Stimulated activated CD8-positive, alpha-beta memory T cell treated with anti-CD3 and anti-CD28 coated beads, Interleukin-4, amount 100 ng/mL, for 1 hour (primary cell): ENCODE data around the gene CCDC34.

Experiments
- DNase-seq, 2 donors: peaks; one replicate each; pipeline ENCODE4 v3.0.0-alpha.2; 2020; ENCODE audit warnings: low read depth in 2 of 2, low spot score in 1 of 2

Gene CCDC34

GRCh38 chr11:27392278-27393114 lies 29.5 kb upstream of the CCDC34 start:
- no peak for DNase-seq

DNA sequence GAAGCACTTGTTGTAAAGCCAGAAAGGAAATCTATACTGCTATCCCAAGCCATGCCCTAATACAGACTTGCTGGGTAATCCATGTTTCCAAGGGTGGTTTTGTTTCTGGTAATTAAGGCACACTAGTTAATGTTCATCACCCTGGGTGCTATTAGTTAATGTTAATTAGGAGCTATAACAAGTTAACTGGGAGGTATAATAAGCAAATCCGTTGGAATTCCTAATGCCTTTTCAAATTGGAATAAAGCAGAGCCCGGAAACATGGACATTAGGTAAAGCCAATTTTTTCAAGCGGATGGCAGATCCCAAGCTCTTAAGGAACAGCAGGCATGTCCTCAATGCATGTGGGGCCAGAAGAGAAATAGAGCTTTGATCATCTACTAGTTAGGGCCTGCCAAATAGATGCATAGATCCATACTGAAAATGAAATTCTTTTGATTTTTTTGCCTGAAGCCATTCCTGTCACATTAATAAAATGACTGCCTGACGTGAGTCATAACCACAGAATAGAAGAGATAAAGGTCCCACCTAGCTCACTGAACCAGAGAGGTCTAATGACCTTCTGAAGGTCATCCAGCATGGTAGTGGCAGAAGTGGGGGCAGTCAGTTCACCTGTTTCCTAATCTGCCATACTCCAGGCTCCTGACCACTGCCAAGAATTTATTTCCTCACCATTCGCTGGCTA lies 28.5 kb upstream of the CCDC34 start:
- DNase-seq: no peak

GRCh38 chr11:27390318-27391295 lies 27.6 kb upstream of the CCDC34 start:
- DNase-seq: no peak

DNA sequence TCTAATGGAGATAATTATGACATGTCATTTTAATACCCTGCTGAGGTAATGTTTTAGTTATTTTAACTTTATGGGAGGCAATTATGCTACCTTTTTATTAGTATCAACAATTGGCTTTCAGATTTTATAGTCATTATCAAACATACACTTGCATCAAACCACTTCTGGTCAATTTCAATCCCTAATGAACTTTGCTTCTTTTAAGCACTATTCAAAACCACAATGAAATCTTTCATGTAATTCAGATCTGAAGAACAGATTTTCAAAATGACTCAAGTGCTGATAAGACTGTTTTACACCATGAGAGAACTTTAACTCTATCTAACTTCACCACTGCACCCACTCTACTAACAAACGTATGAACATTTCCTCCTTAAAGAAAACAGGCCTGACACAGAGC lies 25.9 kb upstream of the CCDC34 start:
- DNase-seq: no peak

GRCh38 chr11:27388001-27388400 lies 25.0 kb upstream of the CCDC34 start:
- DNase-seq: no peak

DNA sequence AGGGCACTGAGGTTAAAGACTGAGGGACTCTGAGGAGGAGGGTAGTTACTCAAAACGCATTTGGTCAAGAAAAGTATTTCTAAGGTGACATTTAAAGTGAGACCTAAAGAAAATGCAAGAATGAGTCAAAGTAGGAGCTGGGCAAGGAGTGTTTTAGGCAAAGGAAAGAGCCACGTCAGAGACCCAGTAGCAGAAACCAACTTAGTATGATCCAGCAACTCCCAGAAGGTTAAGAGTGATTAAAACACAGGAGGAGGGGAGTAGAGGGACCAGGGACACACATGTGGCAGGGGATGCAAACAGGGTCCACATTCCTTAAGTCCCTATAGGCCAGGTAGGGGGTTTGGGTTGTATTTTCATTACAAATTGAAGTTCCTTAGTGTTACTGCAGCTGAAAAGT lies 24.3 kb upstream of the CCDC34 start:
- no peak for DNase-seq

DNA sequence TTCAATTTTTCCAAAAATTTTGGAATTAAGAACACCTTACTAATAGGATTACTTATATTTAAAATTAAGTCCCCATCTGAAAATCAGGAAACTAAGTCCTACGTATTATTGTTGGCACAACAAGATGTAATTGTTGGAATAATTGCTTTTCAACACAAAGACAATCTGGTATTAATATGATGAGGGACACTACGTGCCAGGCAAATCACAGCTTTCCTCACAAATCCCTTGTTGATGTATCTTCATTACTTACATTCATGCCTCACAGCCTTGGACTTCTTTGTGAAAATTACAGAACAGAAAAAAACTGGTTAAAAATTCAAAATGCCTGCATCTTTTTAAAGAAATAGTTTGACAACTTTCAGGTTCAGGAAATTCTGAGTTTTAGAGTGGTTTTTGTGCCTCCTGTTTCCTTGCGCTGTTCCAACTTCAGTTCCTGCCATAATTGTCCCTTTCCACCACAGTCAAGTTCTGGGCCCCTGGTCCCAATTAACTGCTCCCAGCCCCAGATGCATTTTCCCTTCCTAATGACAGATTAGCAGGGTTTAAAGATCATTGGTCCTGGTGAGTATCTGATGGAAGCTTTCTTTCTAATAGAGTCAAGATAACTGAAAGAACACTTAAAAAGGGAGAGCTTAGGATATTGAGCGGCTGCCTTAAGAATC lies 23.3 kb upstream of the CCDC34 start:
- no peak for DNase-seq

DNA sequence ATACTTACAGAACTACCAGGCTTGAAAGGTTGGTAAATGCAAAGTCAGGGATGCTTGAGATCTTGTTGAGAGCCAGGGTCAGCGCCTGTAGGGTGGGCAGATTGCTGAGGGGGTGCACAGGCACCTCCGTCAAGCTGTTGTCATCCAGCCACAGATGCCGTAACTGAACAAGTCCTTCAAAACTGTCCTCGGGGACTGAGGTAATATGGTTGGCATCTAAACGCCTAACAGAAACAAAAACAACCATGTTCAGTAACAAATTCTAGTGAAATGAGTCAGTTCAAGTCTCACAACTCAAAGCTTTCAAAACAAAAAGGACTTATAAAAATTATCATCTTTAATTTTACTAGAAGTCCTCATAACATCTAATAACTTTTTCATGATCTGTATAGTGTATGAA lies 22.2 kb upstream of the CCDC34 start:
- no peak for DNase-seq

GRCh38 chr11:27384227-27384626 lies 21.2 kb upstream of the CCDC34 start:
- DNase-seq: no peak

GRCh38 chr11:27383645-27384044 lies 20.6 kb upstream of the CCDC34 start:
- no peak for DNase-seq

DNA sequence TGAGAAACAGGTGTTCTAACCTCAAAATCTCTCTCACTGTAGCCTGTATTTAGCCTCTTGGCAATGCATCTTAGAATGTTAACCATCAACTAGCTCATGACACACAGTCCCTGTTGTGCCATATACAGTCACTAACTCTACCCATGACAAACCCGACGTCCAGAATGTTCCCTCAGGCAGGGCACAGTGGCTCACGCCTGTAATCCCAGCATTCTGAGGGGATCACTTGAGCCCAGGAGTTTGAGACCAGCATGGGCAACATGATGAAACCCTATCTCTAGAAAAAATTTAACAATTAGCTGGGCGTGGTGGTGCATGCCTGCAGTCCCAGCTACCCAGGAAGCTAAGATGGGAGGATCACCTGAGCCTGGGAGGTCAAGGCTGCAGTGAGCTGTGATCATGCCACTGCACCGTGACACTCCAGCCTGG lies 18.2 kb upstream of the CCDC34 start:
- DNase-seq: no peak

DNA sequence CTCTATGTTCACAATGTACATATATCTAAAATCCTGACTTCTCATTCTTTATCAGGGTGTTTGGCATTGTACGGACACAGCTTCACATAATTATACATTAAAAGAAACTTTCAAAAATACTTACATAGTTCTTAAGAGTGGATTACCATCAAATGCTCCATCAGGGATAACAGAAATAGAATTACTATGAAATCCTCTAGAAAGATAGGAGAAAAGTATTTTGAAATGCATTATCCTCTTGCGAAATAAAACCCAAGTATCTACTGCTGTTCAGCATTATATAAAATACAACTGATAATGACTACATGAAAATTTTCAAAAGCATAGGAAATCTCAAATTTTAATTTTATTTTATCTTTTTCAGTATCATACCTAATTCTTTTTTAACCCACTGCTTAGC lies 17.8 kb upstream of the CCDC34 start:
- no peak for DNase-seq

DNA sequence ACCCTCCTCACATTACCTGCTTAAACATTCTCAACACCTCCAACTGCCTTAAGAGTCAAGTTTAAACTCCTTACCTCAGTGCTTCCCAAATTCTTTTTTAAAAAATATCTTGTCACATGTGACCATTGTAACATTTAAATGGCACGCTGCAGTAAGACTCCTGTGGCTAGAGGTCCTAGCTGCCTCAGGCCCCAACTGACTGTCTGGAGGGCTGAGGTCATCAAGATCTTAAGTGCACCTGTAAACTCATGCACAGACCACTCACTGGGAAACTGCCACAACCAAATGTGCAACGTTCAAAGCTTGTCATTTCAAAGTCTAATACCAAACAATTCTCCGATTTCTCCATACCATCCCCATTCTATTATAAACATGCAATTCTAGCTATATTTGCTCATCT lies 16.4 kb upstream of the CCDC34 start:
- no peak for DNase-seq

DNA sequence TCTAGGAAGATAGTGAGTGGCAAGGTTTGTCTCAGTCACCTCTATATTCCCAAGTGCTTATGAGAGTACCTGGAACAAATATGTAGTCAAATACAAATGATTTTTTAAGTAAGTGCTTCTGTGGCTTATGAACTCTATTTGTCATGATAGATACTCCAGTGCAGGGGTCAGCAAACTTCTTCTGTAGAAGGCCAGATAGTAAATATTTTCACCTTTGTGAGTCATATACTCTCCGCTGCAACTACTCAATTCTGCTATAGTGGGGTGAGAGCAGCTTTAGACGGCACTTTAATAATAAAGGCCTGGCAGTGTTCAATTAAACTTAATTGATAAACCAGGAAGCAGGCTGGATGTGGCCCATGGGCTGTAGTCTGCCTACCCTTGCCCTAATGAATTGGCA lies 12.4 kb upstream of the CCDC34 start:
- DNase-seq: no peak

DNA sequence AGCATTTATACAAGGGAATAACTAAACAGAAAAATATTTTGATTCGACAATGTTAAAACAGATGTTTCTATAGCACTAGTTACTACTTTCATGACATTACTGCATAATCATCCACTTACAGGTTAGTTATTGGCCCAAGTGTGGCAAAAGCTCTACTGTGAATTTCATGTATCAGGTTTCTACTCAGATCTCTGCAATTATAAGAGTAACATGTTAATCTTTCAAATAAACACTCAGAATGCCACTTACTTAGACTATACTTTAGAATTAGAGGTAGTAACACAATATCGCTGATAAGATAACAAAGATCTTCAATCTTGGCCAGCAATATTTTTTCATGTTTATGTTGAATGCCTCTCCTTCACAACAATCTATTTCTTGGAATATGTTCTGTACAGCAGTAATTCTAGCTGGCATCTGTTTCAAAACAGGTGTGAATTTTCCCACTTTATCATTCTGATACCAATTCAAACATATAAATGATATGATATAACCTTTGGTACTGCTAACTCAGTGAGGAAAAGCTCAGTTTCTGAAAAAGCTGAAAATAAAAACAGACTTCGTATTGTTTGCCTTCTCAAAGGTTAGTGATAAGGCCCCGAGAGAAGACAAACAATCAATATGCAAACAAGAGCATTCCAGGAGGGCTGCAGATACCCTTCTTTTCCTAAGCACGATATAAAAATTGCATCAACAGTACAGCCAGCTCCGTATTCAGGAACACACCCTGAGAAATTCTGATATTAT lies 11.0 kb upstream of the CCDC34 start:
- no peak for DNase-seq

GRCh38 chr11:27373392-27373791 lies 10.4 kb upstream of the CCDC34 start:
- no peak for DNase-seq

GRCh38 chr11:27372164-27372563 lies 9.1 kb upstream of the CCDC34 start:
- no peak for DNase-seq

GRCh38 chr11:27371489-27371888 lies 8.5 kb upstream of the CCDC34 start:
- DNase-seq: no peak

GRCh38 chr11:27370374-27370773 lies 7.4 kb upstream of the CCDC34 start:
- DNase-seq: no peak

- no peak for DNase-seq
Measured at GRCh38 chr11:27367881-27368280, 4.9 kb upstream of the CCDC34 start.
